ENCODE measurements around the gene PRRT1B. TPM values are rescaled to one million over a fixed set of nuclear protein-coding genes. Genes with fewer than 3 reads are reported as not detected.

PRRT1B gene
- polyA plus RNA-seq, 4 donors = 0.12 to 4.0 (median 0.89) TPM; not detected in 1

GRCh38 chr9:131585375-131585774 lies 40.1 kb downstream of the PRRT1B start:
- H3K36me3 ChIP-seq (ENCODE audit: control insufficient read depth in 3 of 3, insufficient read depth in 2 of 3, low read depth in 1 of 3, low read length in 3 of 3) = peaks cover 17 to 85% (median 32%) of the 10 kb centered on the region in 3 donors
- 66 to 94% (median 69%) methylated on average over 8 of the region's 8 CpGs for WGBS, 3 donors
- H3K27me3 ChIP-seq (ENCODE audit: control insufficient read depth in 3 of 3, insufficient read depth in 3 of 3, low read length in 3 of 3) = no peaks in the 10 kb centered on the region
- H3K4me1 ChIP-seq (ENCODE audit: control insufficient read depth in 3 of 3, insufficient read depth in 2 of 3, low read depth in 1 of 3, low read length in 2 of 3) = no peaks in the 10 kb centered on the region
- H3K9me3 ChIP-seq (ENCODE audit: control insufficient read depth in 2 of 2, insufficient read depth in 1 of 2, low read depth in 1 of 2, low read length in 1 of 2) = no peaks in the 10 kb centered on the region
- FAIRE-seq = no peak
- peak overlapping the region in 1 of 3 donors; percentile 19 for H3K27ac ChIP-seq (ENCODE audit: low read depth in 1 of 3, low read length in 2 of 3)
- DNase-seq = peak in 1 of 2 donors; percentile 18
- H3K4me3 ChIP-seq (ENCODE audit: low read depth in 1 of 3, low read length in 3 of 3) = no peak overlapping the region

GRCh38 chr9:131587331-131587730 lies 42.0 kb downstream of the PRRT1B start:
- no peak for DNase-seq
- no peaks in the 10 kb centered on the region for H3K9me3 ChIP-seq (ENCODE audit: control insufficient read depth in 2 of 2, insufficient read depth in 1 of 2, low read depth in 1 of 2, low read length in 1 of 2)
- H3K27me3 ChIP-seq (ENCODE audit: control insufficient read depth in 3 of 3, insufficient read depth in 3 of 3, low read length in 3 of 3) = no peaks in the 10 kb centered on the region
- H3K36me3 ChIP-seq (ENCODE audit: control insufficient read depth in 3 of 3, insufficient read depth in 2 of 3, low read depth in 1 of 3, low read length in 3 of 3) = peaks cover 19 to 88% (median 30%) of the 10 kb centered on the region in 3 donors
- no peaks in the 10 kb centered on the region for H3K4me1 ChIP-seq (ENCODE audit: control insufficient read depth in 3 of 3, insufficient read depth in 2 of 3, low read depth in 1 of 3, low read length in 2 of 3)
- 85 to 89% (median 87%) methylated on average over 9 of the region's 9 CpGs for WGBS, 3 donors
- no peak overlapping the region for H3K4me3 ChIP-seq (ENCODE audit: low read depth in 1 of 3, low read length in 3 of 3)
- no peak overlapping the region for H3K27ac ChIP-seq (ENCODE audit: low read depth in 1 of 3, low read length in 2 of 3)
- FAIRE-seq = no peak

- H3K9me3 ChIP-seq (ENCODE audit: control insufficient read depth in 2 of 2, insufficient read depth in 1 of 2, low read depth in 1 of 2, low read length in 1 of 2) = no peaks in the 10 kb centered on the region
- no peak overlapping the region for H3K4me3 ChIP-seq (ENCODE audit: low read depth in 1 of 3, low read length in 3 of 3)
- H3K27me3 ChIP-seq (ENCODE audit: control insufficient read depth in 3 of 3, insufficient read depth in 3 of 3, low read length in 3 of 3) = no peaks in the 10 kb centered on the region
- 86 to 97% (median 90%) methylated on average over 14 of the region's 14 CpGs for WGBS, 3 donors
- FAIRE-seq (no peak), DNase-seq (no peak)
- no peak overlapping the region for H3K27ac ChIP-seq (ENCODE audit: low read depth in 1 of 3, low read length in 2 of 3)
- peaks cover 16 to 85% (median 28%) of the 10 kb centered on the region in 3 donors for H3K36me3 ChIP-seq (ENCODE audit: control insufficient read depth in 3 of 3, insufficient read depth in 2 of 3, low read depth in 1 of 3, low read length in 3 of 3)
- H3K4me1 ChIP-seq (ENCODE audit: control insufficient read depth in 3 of 3, insufficient read depth in 2 of 3, low read depth in 1 of 3, low read length in 2 of 3) = no peaks in the 10 kb centered on the region
Measured at GRCh38 chr9:131587906-131588305, 42.6 kb downstream of the PRRT1B start.

- H3K9me3 ChIP-seq (ENCODE audit: control insufficient read depth in 2 of 2, insufficient read depth in 1 of 2, low read depth in 1 of 2, low read length in 1 of 2) = no peaks in the 10 kb centered on the region
- 95 to 97% (median 97%) methylated on average over 9 of the region's 9 CpGs for WGBS, 3 donors
- H3K4me3 ChIP-seq (ENCODE audit: low read depth in 1 of 3, low read length in 3 of 3) = no peak overlapping the region
- H3K36me3 ChIP-seq (ENCODE audit: control insufficient read depth in 3 of 3, insufficient read depth in 2 of 3, low read depth in 1 of 3, low read length in 3 of 3) = peaks cover 13 to 85% (median 28%) of the 10 kb centered on the region in 3 donors
- DNase-seq (no peak), FAIRE-seq (no peak)
- no peaks in the 10 kb centered on the region for H3K4me1 ChIP-seq (ENCODE audit: control insufficient read depth in 3 of 3, insufficient read depth in 2 of 3, low read depth in 1 of 3, low read length in 2 of 3)
- no peaks in the 10 kb centered on the region for H3K27me3 ChIP-seq (ENCODE audit: control insufficient read depth in 3 of 3, insufficient read depth in 3 of 3, low read length in 3 of 3)
- H3K27ac ChIP-seq (ENCODE audit: low read depth in 1 of 3, low read length in 2 of 3) = no peak overlapping the region
Measured at GRCh38 chr9:131588396-131588795, 43.1 kb downstream of the PRRT1B start.

- DNase-seq (no peak), FAIRE-seq (no peak)
- no peaks in the 10 kb centered on the region for H3K9me3 ChIP-seq (ENCODE audit: control insufficient read depth in 2 of 2, insufficient read depth in 1 of 2, low read depth in 1 of 2, low read length in 1 of 2)
- no peak overlapping the region for H3K4me3 ChIP-seq (ENCODE audit: low read depth in 1 of 3, low read length in 3 of 3)
- H3K27me3 ChIP-seq (ENCODE audit: control insufficient read depth in 3 of 3, insufficient read depth in 3 of 3, low read length in 3 of 3) = no peaks in the 10 kb centered on the region
- no peak overlapping the region for H3K27ac ChIP-seq (ENCODE audit: low read depth in 1 of 3, low read length in 2 of 3)
- H3K4me1 ChIP-seq (ENCODE audit: control insufficient read depth in 3 of 3, insufficient read depth in 2 of 3, low read depth in 1 of 3, low read length in 2 of 3) = no peaks in the 10 kb centered on the region
- 94 to 96% (median 94%) methylated on average over 15 to 16 of the region's 16 CpGs for WGBS, 3 donors
- H3K36me3 ChIP-seq (ENCODE audit: control insufficient read depth in 3 of 3, insufficient read depth in 2 of 3, low read depth in 1 of 3, low read length in 3 of 3) = peaks cover 15 to 85% (median 24%) of the 10 kb centered on the region in 3 donors
Measured at GRCh38 chr9:131589124-131589711, 43.9 kb downstream of the PRRT1B start.

- no peaks in the 10 kb centered on the region for H3K4me1 ChIP-seq (ENCODE audit: control insufficient read depth in 3 of 3, insufficient read depth in 2 of 3, low read depth in 1 of 3, low read length in 2 of 3)
- no peak for DNase-seq
- H3K4me3 ChIP-seq (ENCODE audit: low read depth in 1 of 3, low read length in 3 of 3) = no peak overlapping the region
- no peaks in the 10 kb centered on the region for H3K9me3 ChIP-seq (ENCODE audit: control insufficient read depth in 2 of 2, insufficient read depth in 1 of 2, low read depth in 1 of 2, low read length in 1 of 2)
- H3K27ac ChIP-seq (ENCODE audit: low read depth in 1 of 3, low read length in 2 of 3) = no peak overlapping the region
- WGBS, 3 donors = 93 to 94% (median 94%) methylated on average over 14 of the region's 14 CpGs
- FAIRE-seq = no peak
- no peaks in the 10 kb centered on the region for H3K27me3 ChIP-seq (ENCODE audit: control insufficient read depth in 3 of 3, insufficient read depth in 3 of 3, low read length in 3 of 3)
- H3K36me3 ChIP-seq (ENCODE audit: control insufficient read depth in 3 of 3, insufficient read depth in 2 of 3, low read depth in 1 of 3, low read length in 3 of 3) = peaks cover 17 to 85% (median 24%) of the 10 kb centered on the region in 3 donors
Measured at GRCh38 chr9:131589993-131590392, 44.7 kb downstream of the PRRT1B start.

GRCh38 chr9:131590449-131590848 lies 45.1 kb downstream of the PRRT1B start:
- H3K36me3 ChIP-seq (ENCODE audit: control insufficient read depth in 3 of 3, insufficient read depth in 2 of 3, low read depth in 1 of 3, low read length in 3 of 3) = peaks cover 18 to 85% (median 23%) of the 10 kb centered on the region in 3 donors
- H3K27ac ChIP-seq (ENCODE audit: low read depth in 1 of 3, low read length in 2 of 3) = no peak overlapping the region
- 75 to 92% (median 83%) methylated on average over 13 of the region's 13 CpGs for WGBS, 3 donors
- no peaks in the 10 kb centered on the region for H3K4me1 ChIP-seq (ENCODE audit: control insufficient read depth in 3 of 3, insufficient read depth in 2 of 3, low read depth in 1 of 3, low read length in 2 of 3)
- no peaks in the 10 kb centered on the region for H3K9me3 ChIP-seq (ENCODE audit: control insufficient read depth in 2 of 2, insufficient read depth in 1 of 2, low read depth in 1 of 2, low read length in 1 of 2)
- H3K4me3 ChIP-seq (ENCODE audit: low read depth in 1 of 3, low read length in 3 of 3) = no peak overlapping the region
- DNase-seq (no peak), FAIRE-seq (no peak)
- no peaks in the 10 kb centered on the region for H3K27me3 ChIP-seq (ENCODE audit: control insufficient read depth in 3 of 3, insufficient read depth in 3 of 3, low read length in 3 of 3)

GRCh38 chr9:131590907-131591844 lies 45.9 kb downstream of the PRRT1B start:
- Histone ChIP-seq H3K9me3 (ENCODE audit: control insufficient read depth in 2 of 2, insufficient read depth in 1 of 2, low read depth in 1 of 2, low read length in 1 of 2) (no peaks in the 10 kb centered on the region), H3K36me3 (ENCODE audit: control insufficient read depth in 3 of 3, insufficient read depth in 2 of 3, low read depth in 1 of 3, low read length in 3 of 3) (peaks cover 17 to 87% (median 24%) of the 10 kb centered on the region in 3 donors), H3K4me1 (ENCODE audit: control insufficient read depth in 3 of 3, insufficient read depth in 2 of 3, low read depth in 1 of 3, low read length in 2 of 3) (no peaks in the 10 kb centered on the region), H3K27ac (ENCODE audit: low read depth in 1 of 3, low read length in 2 of 3) (no peak overlapping the region), H3K4me3 (ENCODE audit: low read depth in 1 of 3, low read length in 3 of 3) (no peak overlapping the region), H3K27me3 (ENCODE audit: control insufficient read depth in 3 of 3, insufficient read depth in 3 of 3, low read length in 3 of 3) (no peaks in the 10 kb centered on the region)
- WGBS, 3 donors = 62 to 68% (median 63%) methylated on average over 21 of the region's 21 CpGs
- DNase-seq (peak; percentile 74 to 85), FAIRE-seq (no peak)
